Measurements from ENCODE around the gene STPG2. TPM values are rescaled to one million over a fixed set of nuclear protein-coding genes. Genes with fewer than 3 reads are reported as not detected.

STPG2 gene
- total RNA-seq, 2 experiments from 2014 or later: not detected

DNA sequence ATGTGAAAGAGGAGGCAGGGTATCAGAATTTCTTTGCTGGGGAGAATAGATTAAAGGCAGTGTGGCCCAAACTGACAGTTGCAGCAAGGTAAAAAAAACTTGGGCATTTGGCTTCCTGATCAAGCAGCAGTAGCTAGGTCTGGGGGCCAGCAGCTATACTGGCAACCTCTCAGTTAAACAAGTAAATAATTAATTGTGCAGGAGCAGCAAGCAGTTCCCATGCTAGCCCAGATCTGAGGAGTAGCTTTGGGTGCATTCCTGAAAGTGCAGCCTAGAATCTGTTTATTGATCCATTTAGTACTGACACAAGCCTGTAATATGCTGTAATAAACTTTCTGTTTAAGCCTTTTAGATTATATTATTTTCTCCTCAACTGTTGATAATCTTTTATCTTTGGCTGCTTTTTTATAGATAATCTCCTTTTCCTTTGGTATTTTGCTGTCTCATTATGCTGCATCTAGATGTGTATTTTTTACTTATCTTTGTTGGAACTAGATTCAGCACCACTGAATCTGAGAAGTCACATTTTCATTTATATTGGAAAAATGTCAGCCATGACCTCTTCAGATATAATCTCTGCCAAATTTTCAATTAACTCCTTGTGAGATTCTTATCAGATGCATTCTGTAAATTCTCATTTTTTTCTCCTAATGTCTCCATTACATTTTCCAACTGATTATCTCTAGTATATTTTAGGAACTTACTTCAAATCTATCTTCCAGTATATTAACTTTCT, 276.3 kb downstream of the STPG2 start:
- intact Hi-C loops (cut with micrococcal nuclease; ENCODE audit: unreplicated experiment): no loop called here
- H3K4me1 ChIP-seq (ENCODE audit: insufficient read depth, low read length, poor library complexity, severe bottlenecking): no peaks in the 10 kb centered on the region
- H3K4me2 ChIP-seq (ENCODE audit: low read length): no peak overlapping the region
- no peaks in the 10 kb centered on the region for H3K9me2 ChIP-seq (ENCODE audit: insufficient read depth, low read length)
- H3K27ac ChIP-seq (ENCODE audit: low read depth, low read length, poor library complexity, severe bottlenecking): no peak overlapping the region
- H3K9me3 ChIP-seq (ENCODE audit: low read length): no peaks in the 10 kb centered on the region
- no peak overlapping the region for H2AFZ ChIP-seq (ENCODE audit: low read length)
- no peak for DNase-seq (ENCODE audit: low spot score)
- no peak for TF ChIP-seq CTCF (conservative IDR thresholded peaks at IDR 0.05; ENCODE audit: low read length)
- TF ChIP-seq EZH2phosphoT487 (IDR thresholded peaks at IDR 0.05; ENCODE audit: borderline replicate concordance, low read depth, low read length): no peak
- H3K79me2 ChIP-seq (ENCODE audit: insufficient read depth, low read depth, low read length): no peaks in the 10 kb centered on the region
- H3K4me3 ChIP-seq (ENCODE audit: low read depth, low read length, poor library complexity, severe bottlenecking): no peak overlapping the region
- no TSS peak for BruUV-seq (replicated peaks)
- no peaks in the 10 kb centered on the region for H4K20me1 ChIP-seq (ENCODE audit: insufficient read depth, low read length)
- ChIA-PET CTCF (ENCODE audit: unreplicated experiment) (no interaction called here), POLR2A (no interaction called here)
- no peaks in the 10 kb centered on the region for H3K36me3 ChIP-seq (ENCODE audit: insufficient read depth, low read length)

DNA sequence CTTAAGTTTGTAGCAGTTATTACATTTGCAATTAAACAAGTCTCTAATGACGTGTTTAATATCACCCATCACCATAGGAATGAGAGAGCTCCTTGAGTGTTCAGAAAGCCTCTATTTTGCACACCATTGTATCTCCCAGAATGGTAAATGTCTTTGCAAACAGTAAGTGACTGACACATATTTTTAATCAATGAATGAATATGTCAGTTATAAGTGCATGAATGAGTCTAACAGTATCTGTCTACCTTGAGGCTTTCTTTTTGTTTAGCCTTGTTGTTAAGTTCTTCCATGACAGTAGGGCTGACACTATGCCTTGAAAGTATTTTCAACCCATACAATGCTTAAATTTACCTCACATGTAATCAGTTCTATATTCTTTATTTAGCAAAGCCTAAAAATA, 292.2 kb downstream of the STPG2 start:
- BruUV-seq (replicated peaks): no TSS peak
- CTCF ChIA-PET (ENCODE audit: unreplicated experiment): no interaction called here
- Histone ChIP-seq H3K79me2 (ENCODE audit: insufficient read depth, low read depth, low read length) (no peaks in the 10 kb centered on the region), H3K4me2 (ENCODE audit: low read length) (no peak overlapping the region), H4K20me1 (ENCODE audit: insufficient read depth, low read length) (no peaks in the 10 kb centered on the region), H3K4me1 (ENCODE audit: insufficient read depth, low read length, poor library complexity, severe bottlenecking) (no peaks in the 10 kb centered on the region), H2AFZ (ENCODE audit: low read length) (no peak overlapping the region), H3K36me3 (ENCODE audit: insufficient read depth, low read length) (no peaks in the 10 kb centered on the region), H3K9me3 (ENCODE audit: low read length) (no peaks in the 10 kb centered on the region), H3K27ac (ENCODE audit: low read depth, low read length, poor library complexity, severe bottlenecking) (no peak overlapping the region), H3K4me3 (ENCODE audit: low read depth, low read length, poor library complexity, severe bottlenecking) (no peak overlapping the region), H3K9me2 (ENCODE audit: insufficient read depth, low read length) (no peaks in the 10 kb centered on the region)
- no peak for DNase-seq (ENCODE audit: low spot score)
- POLR2A ChIA-PET: no interaction called here
- intact Hi-C loops (cut with micrococcal nuclease; ENCODE audit: unreplicated experiment): no loop called here
- TF ChIP-seq EZH2phosphoT487 (IDR thresholded peaks at IDR 0.05; ENCODE audit: borderline replicate concordance, low read depth, low read length): no peak
- TF ChIP-seq CTCF (conservative IDR thresholded peaks at IDR 0.05; ENCODE audit: low read length): no peak

- POLR2A ChIA-PET: no interaction called here
These were observed 297.5 kb downstream of the STPG2 start for GRCh38 chr4:97845758-97846157.

More at GRCh38 chr4:97845758-97846157, 297.5 kb downstream of the STPG2 start:
- no TSS peak for BruUV-seq (replicated peaks)
- H3K9me3 ChIP-seq (ENCODE audit: low read length): no peaks in the 10 kb centered on the region
- no peaks in the 10 kb centered on the region for H3K36me3 ChIP-seq (ENCODE audit: insufficient read depth, low read length)
- no peak overlapping the region for H3K4me2 ChIP-seq (ENCODE audit: low read length)
- no peak overlapping the region for H2AFZ ChIP-seq (ENCODE audit: low read length)
- intact Hi-C loops (cut with micrococcal nuclease; ENCODE audit: unreplicated experiment): no loop called here
- CTCF ChIA-PET (ENCODE audit: unreplicated experiment): no interaction called here
- TF ChIP-seq CTCF (conservative IDR thresholded peaks at IDR 0.05; ENCODE audit: low read length) (no peak), EZH2phosphoT487 (IDR thresholded peaks at IDR 0.05; ENCODE audit: borderline replicate concordance, low read depth, low read length) (no peak)
- H3K79me2 ChIP-seq (ENCODE audit: insufficient read depth, low read depth, low read length): no peaks in the 10 kb centered on the region
- no peaks in the 10 kb centered on the region for H3K4me1 ChIP-seq (ENCODE audit: insufficient read depth, low read length, poor library complexity, severe bottlenecking)
- no peak overlapping the region for H3K4me3 ChIP-seq (ENCODE audit: low read depth, low read length, poor library complexity, severe bottlenecking)
- no peaks in the 10 kb centered on the region for H4K20me1 ChIP-seq (ENCODE audit: insufficient read depth, low read length)
- no peak overlapping the region for H3K27ac ChIP-seq (ENCODE audit: low read depth, low read length, poor library complexity, severe bottlenecking)
- no peaks in the 10 kb centered on the region for H3K9me2 ChIP-seq (ENCODE audit: insufficient read depth, low read length)
- no peak for DNase-seq (ENCODE audit: low spot score)
